ENCODE results near the gene ABHD16A. TPM values are rescaled to one million over a fixed set of nuclear protein-coding genes. Genes with fewer than 3 reads are reported as not detected.

Gene ABHD16A
- total and polyA plus RNA-seq, 10 donors, result 30.2 to 80.7 (median 64.2) TPM

GRCh38 chr6:31737315-31737990 lies 34.3 kb upstream of the ABHD16A start:
- peak overlapping the region in 7 of 8 donors; percentile 9 to 95 (median 86) for H3K4me3 ChIP-seq
- H3K27me3 ChIP-seq (replicated peaks in 1 of 7), result no peaks in the 10 kb centered on the region
- peaks cover 0 to 30% (median 17%) of the 10 kb centered on the region in 6 donors for H3K36me3 ChIP-seq
- H3K9me3 ChIP-seq, result no peaks in the 10 kb centered on the region
- peak overlapping the region; percentile 82 to 99 (median 96) for H3K27ac ChIP-seq
- intact Hi-C loops (cut with DNase I; ENCODE audit: low total_unique reads), result loop anchor here (10.0 kb wide), 2 partner anchors 57 to 87 kb away; partner anchors contain the start of genes HSPA1B and VARS1
- WGBS, 5 donors, result 8 to 20% (median 15%) methylated on average over 7 of the region's 7 CpGs
- H3K4me1 ChIP-seq, result peaks cover 44 to 77% (median 69%) of the 10 kb centered on the region in 6 donors
- DNase-seq, result no peak
- TF ChIP-seq, protein P1, sequence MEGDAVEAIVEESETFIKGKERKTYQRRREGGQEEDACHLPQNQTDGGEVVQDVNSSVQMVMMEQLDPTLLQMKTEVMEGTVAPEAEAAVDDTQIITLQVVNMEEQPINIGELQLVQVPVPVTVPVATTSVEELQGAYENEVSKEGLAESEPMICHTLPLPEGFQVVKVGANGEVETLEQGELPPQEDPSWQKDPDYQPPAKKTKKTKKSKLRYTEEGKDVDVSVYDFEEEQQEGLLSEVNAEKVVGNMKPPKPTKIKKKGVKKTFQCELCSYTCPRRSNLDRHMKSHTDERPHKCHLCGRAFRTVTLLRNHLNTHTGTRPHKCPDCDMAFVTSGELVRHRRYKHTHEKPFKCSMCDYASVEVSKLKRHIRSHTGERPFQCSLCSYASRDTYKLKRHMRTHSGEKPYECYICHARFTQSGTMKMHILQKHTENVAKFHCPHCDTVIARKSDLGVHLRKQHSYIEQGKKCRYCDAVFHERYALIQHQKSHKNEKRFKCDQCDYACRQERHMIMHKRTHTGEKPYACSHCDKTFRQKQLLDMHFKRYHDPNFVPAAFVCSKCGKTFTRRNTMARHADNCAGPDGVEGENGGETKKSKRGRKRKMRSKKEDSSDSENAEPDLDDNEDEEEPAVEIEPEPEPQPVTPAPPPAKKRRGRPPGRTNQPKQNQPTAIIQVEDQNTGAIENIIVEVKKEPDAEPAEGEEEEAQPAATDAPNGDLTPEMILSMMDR (IDR thresholded peaks at IDR 0.05 in 8 of 11, conservative IDR thresholded peaks at IDR 0.05 in 3 of 11), result no peak
- no peak for TF ChIP-seq POLR2AphosphoS5 (IDR thresholded peaks at IDR 0.05)
- TF ChIP-seq POLR2A (IDR thresholded peaks at IDR 0.05), result no peak

DNA sequence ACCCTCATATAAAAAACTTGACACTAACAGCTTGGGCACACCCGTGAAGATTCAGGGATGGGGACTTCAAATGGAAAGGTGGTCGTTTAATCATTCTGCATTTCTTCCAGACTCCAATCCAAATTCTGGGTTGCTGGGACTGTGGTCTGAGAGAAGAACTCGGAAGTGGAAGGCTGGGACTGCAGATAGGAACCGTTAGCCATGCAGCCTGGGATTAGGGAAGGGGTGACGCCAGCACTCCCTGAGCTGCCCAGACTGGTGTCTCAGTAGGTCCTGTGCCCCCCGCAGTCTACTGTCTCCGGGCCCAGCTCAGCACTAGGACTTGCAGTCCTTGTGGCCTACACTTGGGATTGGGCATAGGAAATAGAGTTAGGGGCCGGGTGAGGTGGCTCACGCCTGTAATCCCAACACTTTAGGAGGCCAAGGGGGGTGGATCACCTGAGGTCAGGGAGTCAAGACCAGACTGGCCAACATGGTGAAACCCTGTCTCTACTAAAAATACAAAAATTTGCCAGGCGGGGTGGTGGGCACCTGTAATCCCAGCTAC lies 33.7 kb upstream of the ABHD16A start:
- no peaks in the 10 kb centered on the region for H3K9me3 ChIP-seq
- H3K27me3 ChIP-seq (replicated peaks in 1 of 7), result no peaks in the 10 kb centered on the region
- TF ChIP-seq, protein P1 (IDR thresholded peaks at IDR 0.05 in 8 of 11, conservative IDR thresholded peaks at IDR 0.05 in 3 of 11), result no peak
- TF ChIP-seq POLR2AphosphoS5 (IDR thresholded peaks at IDR 0.05), result no peak
- TF ChIP-seq POLR2A (IDR thresholded peaks at IDR 0.05), result no peak
- H3K27ac ChIP-seq, result peak overlapping the region; percentile 82 to 99 (median 96)
- H3K36me3 ChIP-seq, result peaks cover under 1 to 31% (median 23%) of the 10 kb centered on the region in 6 donors
- 7 to 35% (median 15%) methylated on average over 10 of the region's 10 CpGs for WGBS, 5 donors
- DNase-seq, result peak; percentile 82
- peaks cover 50 to 84% (median 75%) of the 10 kb centered on the region in 6 donors for H3K4me1 ChIP-seq
- H3K4me3 ChIP-seq, result peak overlapping the region; percentile 80 to 95 (median 88)
- intact Hi-C loops (cut with DNase I; ENCODE audit: low total_unique reads), result loop anchor here (10.0 kb wide), 2 partner anchors 58 to 88 kb away; partner anchors contain the start of genes HSPA1B and VARS1

DNA sequence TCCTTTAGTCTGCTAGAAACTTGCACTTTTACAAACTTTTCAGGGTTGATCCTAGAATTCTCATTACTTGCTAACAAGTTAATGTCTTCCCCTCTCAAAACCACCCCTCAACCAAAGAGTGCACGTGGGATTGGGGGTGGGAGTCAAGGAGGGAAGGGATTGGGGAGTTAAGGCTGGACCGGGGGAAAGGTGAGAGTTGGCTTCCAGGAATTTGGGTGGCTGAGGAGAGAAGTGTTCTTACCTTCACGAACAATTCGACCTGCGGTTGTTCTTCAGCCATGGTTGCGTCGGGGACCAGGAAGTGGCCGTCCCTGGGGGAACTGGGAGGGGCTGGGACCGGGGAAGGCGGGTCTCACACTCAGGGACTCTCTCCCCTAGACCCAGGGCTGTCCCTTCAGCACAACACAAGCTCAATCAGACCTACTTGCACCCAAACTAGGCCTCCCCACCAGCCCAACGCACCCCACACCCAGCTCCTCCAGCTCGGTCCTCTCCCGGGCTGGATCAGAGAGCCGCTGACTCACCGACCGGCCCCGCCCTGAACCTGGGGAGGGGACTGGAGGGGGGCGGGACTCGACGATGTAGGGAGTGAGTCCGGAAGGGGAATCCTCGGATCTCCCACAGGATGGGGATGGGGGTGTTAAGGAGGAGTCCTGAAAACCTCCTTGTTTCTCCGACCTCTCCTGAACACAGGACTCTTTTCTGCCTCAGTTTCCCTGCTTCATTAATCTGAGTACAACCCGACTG lies 33.1 kb upstream of the ABHD16A start, which contains the start of gene CLIC1:
Gene CLIC1 (minus strand): TSS at position 510 of the 747 bp plus-strand sequence. CDS start 230 bp downstream, at position 280.
- H3K27me3 ChIP-seq (replicated peaks in 1 of 7), result no peaks in the 10 kb centered on the region
- TF ChIP-seq POLR2AphosphoS5 (IDR thresholded peaks at IDR 0.05), result peak; percentile 94 to 95 (median 94)
- TF ChIP-seq POLR2A (IDR thresholded peaks at IDR 0.05), result peak in 2 of 3 donors; percentile 80 to 81
- TF ChIP-seq, protein P1 (IDR thresholded peaks at IDR 0.05 in 8 of 11, conservative IDR thresholded peaks at IDR 0.05 in 3 of 11), result peak in 1 of 11 experiments; percentile 5
- H3K9me3 ChIP-seq, result no peaks in the 10 kb centered on the region
- peak; percentile 95 for DNase-seq
- intact Hi-C loops (cut with DNase I; ENCODE audit: low total_unique reads), result loop anchor here (10.0 kb wide), 2 partner anchors 59 to 89 kb away; partner anchors contain the start of genes HSPA1B and VARS1
- peaks cover 4 to 33% (median 29%) of the 10 kb centered on the region in 6 donors for H3K36me3 ChIP-seq
- peak within 1 kb of the TSS; percentile 82 to 99 (median 96) for H3K27ac ChIP-seq
- peak within 1 kb of the TSS; percentile 80 to 95 (median 88) for H3K4me3 ChIP-seq
- H3K4me1 ChIP-seq, result peaks cover 55 to 89% (median 82%) of the 10 kb centered on the region in 6 donors
- WGBS, 5 donors, result 0 to 3% (median 1%) methylated on average over 17 to 24 of the region's 24 CpGs
